SHP77 treated with DMSO at 0.1 percent for 48 hours (cell line): ENCODE results near the gene SUGP2.

ENCODE experiments used
- DNase-seq: peaks from one replicate; lab custom pipeline; 2025; lab: John Stamatoyannopoulos, UW

Gene SUGP2

DNA sequence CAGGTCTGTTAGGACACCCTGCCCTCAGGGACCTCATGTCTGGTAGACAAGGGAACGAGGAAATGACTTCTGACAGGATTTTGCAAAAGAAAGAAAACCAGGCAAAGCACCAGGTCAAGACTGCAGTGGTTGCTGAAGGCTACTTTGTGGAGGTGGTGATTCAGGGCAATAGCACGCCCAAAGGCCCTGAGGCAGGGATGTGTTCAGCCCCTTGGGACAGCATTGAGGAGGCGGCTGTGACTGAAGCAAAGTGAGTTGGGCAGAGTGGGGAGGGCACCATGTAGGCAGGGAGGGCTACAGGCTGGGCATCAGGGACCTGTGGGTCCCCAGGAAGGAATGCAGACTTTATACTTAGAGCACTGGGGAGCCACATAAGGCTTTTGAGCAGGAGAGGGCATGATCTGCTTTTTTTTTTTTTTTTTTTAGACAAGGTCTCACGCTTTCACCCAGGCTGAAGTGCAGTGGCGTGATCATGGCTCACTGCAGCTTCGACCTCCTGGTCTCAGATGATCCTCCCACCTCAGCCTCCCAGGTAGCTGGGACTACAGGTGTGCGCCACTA lies 81.5 kb downstream of the SUGP2 start:
- DNase-seq: no peak

DNA sequence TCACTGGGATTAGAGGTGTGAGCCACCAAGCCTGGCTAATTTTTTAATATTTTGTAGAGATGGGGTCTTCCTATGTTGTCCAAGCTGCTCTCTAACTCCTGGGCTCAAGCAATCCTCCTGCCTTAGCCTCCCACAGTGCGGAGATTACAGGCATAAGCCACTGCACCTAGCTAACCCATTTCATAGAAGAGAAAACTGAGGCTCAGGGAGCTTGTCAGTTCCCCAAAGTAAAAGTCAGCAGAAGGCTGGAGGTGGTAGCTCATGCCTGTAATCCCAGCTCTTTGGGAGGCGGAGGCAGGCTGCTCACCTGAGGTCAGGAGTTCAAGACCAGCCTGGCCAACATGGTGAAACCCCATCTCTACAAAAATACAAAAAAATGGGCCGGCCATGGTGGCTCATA lies 83.5 kb downstream of the SUGP2 start:
- DNase-seq: no peak

DNA sequence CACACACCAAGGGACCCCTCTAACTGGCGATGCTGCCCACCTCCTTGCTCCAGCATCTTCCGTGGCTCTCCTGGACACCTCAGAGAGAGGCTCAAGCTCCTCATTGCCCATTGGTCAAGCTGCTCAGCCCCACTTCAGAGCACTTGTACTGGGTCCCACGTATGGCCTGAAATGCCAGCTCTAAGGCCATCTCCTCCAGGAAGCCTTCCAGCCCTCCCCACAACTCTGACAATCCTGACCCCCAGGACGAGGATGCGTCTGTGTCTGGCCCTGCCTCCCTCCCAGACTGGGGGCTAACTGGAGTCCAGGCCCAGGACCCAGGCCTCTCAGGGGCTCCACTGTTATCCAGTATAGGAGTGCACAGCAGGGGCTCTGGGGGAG lies 84.4 kb downstream of the SUGP2 start:
- DNase-seq: no peak

DNA sequence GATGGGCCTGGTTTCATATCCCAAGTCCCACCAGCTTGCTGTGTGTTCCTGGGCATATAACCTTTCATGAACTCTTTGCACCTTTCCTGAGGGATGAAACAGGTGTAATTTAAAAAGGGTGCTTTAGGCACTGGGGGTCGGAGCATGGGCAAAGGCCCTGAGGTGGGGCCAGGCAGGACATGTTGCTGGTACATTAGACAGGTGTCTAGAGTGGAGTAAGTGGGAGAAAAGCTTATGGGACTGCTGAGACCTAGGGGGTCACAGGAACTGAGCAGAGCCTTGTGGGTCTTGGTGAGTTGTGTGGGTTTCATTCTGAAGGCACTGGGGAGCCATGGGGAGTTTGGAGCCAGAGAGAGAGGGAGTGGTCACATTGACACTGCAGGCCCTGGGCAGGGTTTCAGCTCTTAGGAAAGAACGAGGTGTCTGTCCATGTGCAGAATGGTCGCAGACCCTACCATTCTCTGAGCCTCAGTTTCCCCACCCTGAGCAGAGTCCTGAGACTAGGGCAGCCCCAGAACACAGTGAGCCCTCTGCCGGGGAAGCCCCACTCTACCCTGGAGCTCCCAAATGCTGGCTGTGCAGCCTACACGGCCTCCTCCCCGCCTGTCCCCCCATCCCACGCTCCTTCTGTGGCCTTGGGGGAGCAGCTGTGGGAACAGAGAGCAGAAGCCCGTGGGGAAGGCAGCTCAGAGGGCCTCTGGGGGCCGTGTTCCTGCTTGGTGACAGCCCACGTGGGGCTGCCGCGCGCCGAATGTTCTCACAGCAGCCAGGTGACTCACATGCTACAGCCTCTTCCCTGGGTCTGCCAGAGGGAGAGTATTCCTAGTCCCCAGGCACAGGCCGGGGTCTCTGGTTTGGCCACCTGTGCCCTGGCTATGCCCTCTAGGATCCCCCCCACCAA lies 85.0 kb downstream of the SUGP2 start:
- DNase-seq: no peak

DNA sequence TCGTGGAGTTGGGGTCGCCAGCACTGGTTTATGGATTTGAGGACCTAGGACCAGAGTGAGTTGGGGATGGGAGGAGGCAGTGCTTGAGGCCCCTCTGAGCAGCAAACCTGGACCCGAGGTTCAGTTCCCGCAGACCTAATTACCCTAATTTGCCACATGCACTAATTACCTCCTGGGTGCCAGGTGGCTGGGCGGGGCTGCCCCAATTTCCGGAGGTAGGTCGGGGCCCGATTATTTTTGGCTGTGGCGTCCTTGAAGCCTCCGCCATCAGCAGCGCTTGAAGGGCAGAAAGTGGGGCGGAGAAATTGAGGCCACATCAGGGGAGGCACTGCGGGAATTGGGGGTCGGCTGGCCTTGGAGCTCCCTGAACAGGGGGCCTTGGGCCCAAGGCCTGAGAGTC lies 86.4 kb downstream of the SUGP2 start:
- no peak for DNase-seq

DNA sequence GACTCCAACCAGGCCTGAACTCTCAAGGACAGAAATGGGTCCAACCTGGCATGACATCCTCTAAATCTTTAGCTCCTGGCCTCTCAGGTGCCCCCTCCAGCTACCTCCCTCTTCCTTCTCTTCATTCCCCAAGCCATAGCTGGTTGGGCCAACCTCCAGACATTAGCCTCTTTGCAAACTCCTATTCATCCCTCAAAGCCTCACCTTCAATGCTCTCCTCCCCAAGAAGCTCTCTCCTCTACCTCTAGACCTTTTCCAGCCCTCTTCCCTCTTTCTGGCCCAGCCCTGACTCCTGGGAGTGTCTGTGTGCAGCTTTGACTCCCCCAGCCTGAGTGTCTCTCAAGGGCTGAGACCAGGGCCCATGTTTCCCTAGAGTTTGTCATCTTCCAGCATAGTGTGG lies 87.0 kb downstream of the SUGP2 start:
- no peak for DNase-seq

DNA sequence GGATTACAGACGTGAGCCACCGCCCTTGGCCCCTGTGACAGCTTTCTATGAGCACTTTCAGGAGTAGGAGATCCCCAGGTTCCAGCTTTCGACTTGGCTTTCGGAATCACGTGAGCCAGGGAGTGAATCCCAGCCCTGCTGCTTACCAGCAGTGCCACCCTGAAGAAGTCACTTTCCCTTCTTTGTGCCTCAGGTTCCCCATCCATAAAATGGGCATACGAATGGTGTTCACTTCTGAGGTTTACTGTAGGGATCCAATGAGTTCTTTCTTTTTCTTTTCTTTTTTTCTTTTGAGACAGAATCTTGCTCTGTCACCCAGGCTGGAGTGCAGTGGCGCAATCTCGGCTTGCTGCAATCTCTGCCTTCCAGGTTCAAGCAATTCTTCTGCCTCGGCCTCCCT lies 88.0 kb downstream of the SUGP2 start:
- no peak for DNase-seq

DNA sequence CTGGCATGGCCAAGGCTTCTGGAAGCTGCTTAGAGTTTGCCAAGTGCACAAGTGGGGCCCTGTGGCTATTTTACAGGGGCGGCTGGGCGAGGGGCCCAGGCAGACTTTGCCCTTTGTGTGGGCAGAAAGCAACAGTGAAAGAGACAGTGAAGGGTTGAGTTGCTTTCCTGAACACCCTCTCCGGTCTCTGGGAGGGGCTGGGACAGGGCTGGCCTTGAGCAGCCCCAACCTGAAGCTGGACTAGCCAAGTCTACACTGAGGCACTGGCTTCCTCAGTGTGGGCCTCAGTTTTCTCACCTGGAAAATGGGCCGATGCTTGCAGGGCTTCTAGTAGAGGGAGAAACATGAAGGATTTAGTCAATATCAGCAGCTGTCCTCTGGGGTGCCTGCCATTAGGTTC lies 89.9 kb downstream of the SUGP2 start:
- DNase-seq: no peak

DNA sequence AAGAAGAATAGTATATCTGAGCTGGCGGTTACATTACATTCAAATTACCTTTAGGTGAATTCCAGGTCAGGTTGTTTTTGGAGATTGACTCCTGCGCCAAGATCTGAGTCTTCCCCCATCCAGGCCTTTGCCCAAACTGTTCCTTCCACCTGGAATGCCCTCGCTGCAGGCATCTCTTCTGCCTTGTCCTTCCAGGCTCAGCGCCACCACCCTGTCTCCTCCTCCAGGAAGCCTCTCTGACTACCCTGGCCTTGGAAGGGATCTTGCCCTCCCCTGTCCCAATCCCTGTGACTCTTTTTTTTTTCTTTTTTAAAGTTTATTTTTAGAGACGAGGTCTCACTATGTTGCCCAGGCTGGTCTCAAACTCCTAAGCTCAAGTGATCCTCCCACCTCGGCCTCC lies 90.6 kb downstream of the SUGP2 start:
- no peak for DNase-seq

DNA sequence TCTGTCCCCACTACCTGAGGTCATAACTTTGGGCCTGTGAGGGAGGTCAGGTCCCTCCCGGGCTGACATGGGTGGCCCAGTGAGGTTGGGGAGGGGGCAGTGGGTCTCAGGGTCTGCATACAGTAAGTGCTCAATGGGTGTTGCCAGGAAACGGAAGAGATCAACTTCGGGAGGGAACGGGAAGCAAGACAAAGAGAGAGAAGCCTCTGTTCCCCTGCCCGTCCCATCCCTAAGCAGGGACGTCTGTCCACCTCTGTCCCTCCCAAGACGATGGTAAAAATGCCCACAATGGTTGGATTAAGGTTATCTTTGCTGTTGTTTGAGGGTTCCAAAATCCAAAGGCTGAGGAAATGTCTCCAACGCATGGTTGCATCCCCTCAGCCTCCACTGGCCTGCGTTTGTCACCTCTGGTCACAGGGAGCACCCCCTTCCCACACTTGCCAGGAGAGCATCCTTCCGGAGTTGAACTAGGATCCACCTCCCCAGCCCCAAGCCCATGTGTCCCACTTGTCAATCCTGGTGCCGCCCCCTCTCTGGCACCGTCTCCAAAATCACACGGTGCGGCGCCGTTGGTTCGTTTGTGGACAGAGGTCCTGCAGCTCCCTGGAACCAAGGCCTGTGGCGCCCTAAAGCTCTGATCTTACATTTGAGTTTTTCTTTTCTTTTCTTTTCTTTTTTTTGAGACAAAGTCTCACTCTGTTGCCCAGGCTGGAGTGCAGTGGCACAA lies 91.5 kb downstream of the SUGP2 start:
- no peak for DNase-seq
